ENCODE data around the gene MLIP. TPM values are rescaled to one million over a fixed set of nuclear protein-coding genes. Genes with fewer than 3 reads are reported as not detected.

Gene MLIP
- total RNA-seq, 2 donors from 2014 or later: not detected

- Mint-ChIP-seq H3K36me3 (ENCODE audit: low read depth) (no peaks in the 10 kb centered on the region), H3K4me3 (no peak overlapping the region), H3K9me3 (no peaks in the 10 kb centered on the region), H3K27ac (no peak overlapping the region), H3K4me1 (no peaks in the 10 kb centered on the region), H3K27me3 (ENCODE audit: insufficient read depth) (no peaks in the 10 kb centered on the region)
- no peak for TF ChIP-seq CTCF (conservative IDR thresholded peaks at IDR 0.05)
- Histone ChIP-seq H3K27ac (ENCODE audit: low read depth, low read length) (no peak overlapping the region), H3K4me1 (ENCODE audit: control insufficient read depth, insufficient read depth, low read length) (peaks cover 4% of the 10 kb centered on the region), H3K36me3 (ENCODE audit: control insufficient read depth, insufficient read depth, low read length) (no peaks in the 10 kb centered on the region), H3K27me3 (ENCODE audit: control insufficient read depth, insufficient read depth, low read length, poor library complexity, severe bottlenecking) (no peaks in the 10 kb centered on the region), H3K4me3 (ENCODE audit: low read length) (no peak overlapping the region), H3K9ac (ENCODE audit: extremely low read depth, low read length, poor library complexity, severe bottlenecking) (no peak overlapping the region), H3K9me3 (ENCODE audit: control insufficient read depth, low read length) (no peaks in the 10 kb centered on the region)
- no peak for DNase-seq
- WGBS, 2 experiments (ENCODE audit: insufficient coverage in 1 of 2, insufficient read length in 1 of 2): 91 to 100% methylated on average over 1 to 2 of the region's 2 CpGs
Measured at GRCh38 chr6:54134935-54135334, 23.7 kb downstream of the MLIP start.

- no peaks in the 10 kb centered on the region for H3K9me3 ChIP-seq (ENCODE audit: control insufficient read depth, low read length)
- no peak for TF ChIP-seq CTCF (conservative IDR thresholded peaks at IDR 0.05)
- Mint-ChIP-seq H3K9me3 (no peaks in the 10 kb centered on the region), H3K27ac (no peak overlapping the region), H3K4me3 (no peak overlapping the region), H3K4me1 (no peaks in the 10 kb centered on the region), H3K36me3 (ENCODE audit: low read depth) (no peaks in the 10 kb centered on the region), H3K27me3 (ENCODE audit: insufficient read depth) (no peaks in the 10 kb centered on the region)
- 100% methylated on average over 1 of the region's 2 CpGs; no CpG with 5 or more reads in 1 of the 2 experiments for WGBS, 2 experiments (ENCODE audit: insufficient coverage in 1 of 2, insufficient read length in 1 of 2)
- no peak overlapping the region for H3K27ac ChIP-seq (ENCODE audit: low read depth, low read length)
- no peaks in the 10 kb centered on the region for H3K36me3 ChIP-seq (ENCODE audit: control insufficient read depth, insufficient read depth, low read length)
- H3K27me3 ChIP-seq (ENCODE audit: control insufficient read depth, insufficient read depth, low read length, poor library complexity, severe bottlenecking): no peaks in the 10 kb centered on the region
- no peak overlapping the region for H3K4me3 ChIP-seq (ENCODE audit: low read length)
- H3K4me1 ChIP-seq (ENCODE audit: control insufficient read depth, insufficient read depth, low read length): peaks cover 4% of the 10 kb centered on the region
- H3K9ac ChIP-seq (ENCODE audit: extremely low read depth, low read length, poor library complexity, severe bottlenecking): no peak overlapping the region
- DNase-seq: no peak
Measured at GRCh38 chr6:54135665-54136369, 24.6 kb downstream of the MLIP start.

GRCh38 chr6:54138795-54139194, 27.6 kb downstream of the MLIP start:
- no peak for TF ChIP-seq CTCF (conservative IDR thresholded peaks at IDR 0.05)
- Histone ChIP-seq H3K4me1 (ENCODE audit: control insufficient read depth, insufficient read depth, low read length) (no peaks in the 10 kb centered on the region), H3K4me3 (ENCODE audit: low read length) (no peak overlapping the region), H3K36me3 (ENCODE audit: control insufficient read depth, insufficient read depth, low read length) (no peaks in the 10 kb centered on the region), H3K9ac (ENCODE audit: extremely low read depth, low read length, poor library complexity, severe bottlenecking) (no peak overlapping the region), H3K27me3 (ENCODE audit: control insufficient read depth, insufficient read depth, low read length, poor library complexity, severe bottlenecking) (no peaks in the 10 kb centered on the region), H3K27ac (ENCODE audit: low read depth, low read length) (no peak overlapping the region), H3K9me3 (ENCODE audit: control insufficient read depth, low read length) (no peaks in the 10 kb centered on the region)
- Mint-ChIP-seq H3K27me3 (ENCODE audit: insufficient read depth) (no peaks in the 10 kb centered on the region), H3K27ac (no peak overlapping the region), H3K9me3 (no peaks in the 10 kb centered on the region), H3K36me3 (ENCODE audit: low read depth) (no peaks in the 10 kb centered on the region), H3K4me1 (no peaks in the 10 kb centered on the region), H3K4me3 (no peak overlapping the region)
- WGBS, 2 experiments (ENCODE audit: insufficient coverage in 1 of 2, insufficient read length in 1 of 2): 92% methylated on average over 1 of the region's 1 CpG; no CpG with 5 or more reads in 1 of the 2 experiments
- DNase-seq: no peak

Data from endodermal cell (in vitro differentiated cells).